SK-N-SH (cell line): ENCODE results near the gene TEX264.

Experiments
- CTCF ChIP-seq: fragments of 200-600 bp; sonication (generic); IDR thresholded peaks from 2 replicates; pipeline ENCODE4 v1.6.1; 2017; ENCODE audit warnings: antibody characterized with exemption, mild to moderate bottlenecking, moderate library complexity
- POLR2AphosphoS5 ChIP-seq: IDR thresholded peaks from 2 replicates; pipeline ENCODE4 v1.6.1; 2012; ENCODE audit warnings: low read depth, low read length

GRCh38 chr3:51630513-51630912 lies 40.5 kb upstream of the TEX264 start:
- TF ChIP-seq CTCF (no peak), POLR2AphosphoS5 (no peak)
